ENCODE measurements around the gene ANKRD35. TPM values are rescaled to one million over a fixed set of nuclear protein-coding genes. Genes with fewer than 3 reads are reported as not detected.

The ANKRD35 gene
- total RNA-seq, result 0.85 and 0.96 TPM in 2 replicates

GRCh38 chr1:145885738-145886287 lies at the start of gene ANKRD35:
TSS of gene ANKRD35 (minus strand) at chr1:145885866. CDS start at chr1:145885758, 108 bp downstream.

GRCh38 chr1:145927063-145927886 lies 41.6 kb upstream of the ANKRD35 start, which contains the start of gene RBM8A:
TSS of gene RBM8A (minus strand) at chr1:145927484. CDS start at chr1:145927426, 58 bp downstream.

GRCh38 chr1:145918144-145918991 lies 32.7 kb upstream of the ANKRD35 start, which contains the start of gene PEX11B:
TSS of gene PEX11B (minus strand) at chr1:145918717. CDS start at chr1:145918688, 29 bp downstream.

GRCh38 chr1:145858901-145859490 lies 26.7 kb downstream of the ANKRD35 start, which contains the start of gene PIAS3:
TSS of gene PIAS3 (minus strand) at chr1:145859081. CDS start at chr1:145858990, 91 bp downstream.

GRCh38 chr1:145845514-145846161 lies 40.0 kb downstream of the ANKRD35 start, which contains the start of gene NUDT17:
TSS of gene NUDT17 (plus strand) at chr1:145845630. CDS start at chr1:145845641, 11 bp downstream.

GRCh38 chr1:145823565-145824498 lies 61.8 kb downstream of the ANKRD35 start, which contains the start of the genes POLR3C and RNF115:
TSS of gene POLR3C (plus strand) at chr1:145824200. CDS start at chr1:145825777, 1,577 bp downstream.
TSS of gene RNF115 (minus strand) at chr1:145824095. CDS start at chr1:145823873, 222 bp downstream.

Other genes with a start within 250 kb of the ANKRD35 start
- gene PDZK1, start 178.5 kb downstream of the ANKRD35 start, total RNA-seq, result 0.38 and 0.56 TPM in 2 replicates
- 0.28 TPM in 1 of 2 replicates, not detected in the other for gene CD160, start 166.4 kb downstream of the ANKRD35 start, total RNA-seq
- gene RNF115, start 61.8 kb downstream of the ANKRD35 start, total RNA-seq, result 9.6 and 10.1 TPM in 2 replicates
- 29.3 and 30.3 TPM in 2 replicates for gene POLR3C, start 61.7 kb downstream of the ANKRD35 start, total RNA-seq
- gene NUDT17, start 40.2 kb downstream of the ANKRD35 start, total RNA-seq, result 2.5 and 4.8 TPM in 2 replicates
- 4.8 and 7.1 TPM in 2 replicates for gene PIAS3, start 26.8 kb downstream of the ANKRD35 start, total RNA-seq
- gene ITGA10, start 24.2 kb upstream of the ANKRD35 start, total RNA-seq, result 3.4 and 5.8 TPM in 2 replicates
- gene PEX11B, start 32.9 kb upstream of the ANKRD35 start, total RNA-seq, result 19.9 and 23.7 TPM in 2 replicates
- 80.6 and 212 TPM in 2 replicates for gene RBM8A, start 41.6 kb upstream of the ANKRD35 start, total RNA-seq
- 15.2 and 23.8 TPM in 2 replicates for gene LIX1L, start 72.2 kb upstream of the ANKRD35 start, total RNA-seq
- 0.28 and 0.38 TPM in 2 replicates for gene ANKRD34A, start 78.7 kb upstream of the ANKRD35 start, total RNA-seq
- 12.4 and 19.2 TPM in 2 replicates for gene POLR3GL, start 78.8 kb upstream of the ANKRD35 start, total RNA-seq
- gene TXNIP, start 110.7 kb upstream of the ANKRD35 start, total RNA-seq, result 101 and 115 TPM in 2 replicates
- gene HJV, start 135.9 kb upstream of the ANKRD35 start, total RNA-seq, result not detected in 2 replicates

All from regular cardiac myocyte (primary cell).